IPS-18c (cell line): Measurements from ENCODE around the gene BMP7.

Experiments
- H3K4me3 ChIP-seq: 2 replicates; pipeline ENCODE4 v1.7.0; 2013; ENCODE audit warnings: low read depth, mild to moderate bottlenecking, low read length, moderate library complexity; ENCODE audit not compliant: insufficient read depth
- H3K9me3 ChIP-seq: one replicate; pipeline ENCODE4 v1.6.1; 2013; ENCODE audit warnings: mild to moderate bottlenecking, low read length, moderate library complexity; ENCODE audit not compliant: control insufficient read depth, insufficient read depth

The BMP7 gene

DNA sequence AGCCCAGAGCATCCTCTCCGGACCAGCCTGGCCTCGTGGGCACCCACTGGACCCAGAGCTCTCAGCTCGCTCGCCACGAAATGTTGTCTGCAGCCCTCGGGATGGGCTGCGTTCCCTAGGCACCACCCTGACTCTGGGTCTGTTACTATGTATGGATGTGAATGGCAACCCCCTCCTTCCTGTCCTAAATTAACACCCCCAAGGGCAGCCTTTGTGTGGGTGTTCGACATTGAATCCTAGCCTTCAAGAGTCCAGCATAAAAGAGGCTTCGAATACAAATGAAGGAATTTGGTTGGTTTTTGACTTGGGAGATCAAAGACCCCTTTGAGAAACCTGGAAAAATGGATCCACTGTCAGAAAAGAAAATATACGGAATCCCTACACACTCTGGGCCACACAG, 86.1 kb downstream of the BMP7 start:
- H3K4me3 ChIP-seq = no peak overlapping the region
- no peaks in the 10 kb centered on the region for H3K9me3 ChIP-seq

DNA sequence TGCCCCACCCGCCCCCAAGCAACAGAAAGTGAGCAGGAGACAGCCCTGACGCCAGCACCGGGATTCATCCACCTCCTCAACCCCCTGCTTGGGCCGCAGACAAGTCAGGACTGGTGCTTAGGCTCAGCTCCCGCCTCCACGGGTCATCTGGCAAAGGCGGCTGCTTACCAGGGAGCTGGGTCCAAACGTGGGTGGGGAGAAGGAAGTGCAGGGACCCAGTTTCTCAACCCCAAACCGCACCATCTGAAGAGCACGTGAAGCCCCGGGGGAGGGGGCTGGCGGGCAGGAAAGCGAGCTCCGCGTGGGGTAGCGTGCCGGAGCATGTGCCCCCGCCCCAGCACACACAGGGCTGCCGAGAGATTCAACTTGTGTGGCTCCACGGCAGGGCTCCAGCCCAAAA, 87.2 kb downstream of the BMP7 start:
- Histone ChIP-seq H3K4me3 (no peak overlapping the region), H3K9me3 (no peaks in the 10 kb centered on the region)

DNA sequence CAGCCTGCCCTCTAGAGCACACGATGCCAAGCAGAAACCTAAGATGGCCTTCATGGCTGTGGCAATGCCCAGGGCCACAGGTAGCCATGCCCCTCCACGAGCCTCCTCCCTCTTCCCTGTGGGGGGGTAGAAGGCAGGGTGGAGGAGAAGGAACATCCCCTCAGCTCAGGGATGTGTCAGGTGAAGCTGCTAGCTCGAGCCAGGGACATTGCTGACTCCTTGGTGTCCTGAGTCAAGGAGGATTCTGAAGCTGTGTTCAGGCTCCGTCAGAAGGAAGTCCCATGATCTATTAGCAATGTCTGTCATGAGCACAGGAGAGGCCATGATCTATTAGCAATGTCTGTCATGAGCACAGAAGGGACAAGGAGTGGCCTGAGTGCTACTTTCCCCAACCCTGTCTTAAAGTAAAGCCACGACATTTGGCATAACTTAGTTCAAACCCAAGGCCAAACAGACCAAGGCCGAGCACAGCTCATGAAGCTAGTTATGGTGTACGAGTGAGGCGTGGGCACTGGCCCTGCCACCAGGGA, 87.8 kb downstream of the BMP7 start:
- H3K9me3 ChIP-seq = no peaks in the 10 kb centered on the region

DNA sequence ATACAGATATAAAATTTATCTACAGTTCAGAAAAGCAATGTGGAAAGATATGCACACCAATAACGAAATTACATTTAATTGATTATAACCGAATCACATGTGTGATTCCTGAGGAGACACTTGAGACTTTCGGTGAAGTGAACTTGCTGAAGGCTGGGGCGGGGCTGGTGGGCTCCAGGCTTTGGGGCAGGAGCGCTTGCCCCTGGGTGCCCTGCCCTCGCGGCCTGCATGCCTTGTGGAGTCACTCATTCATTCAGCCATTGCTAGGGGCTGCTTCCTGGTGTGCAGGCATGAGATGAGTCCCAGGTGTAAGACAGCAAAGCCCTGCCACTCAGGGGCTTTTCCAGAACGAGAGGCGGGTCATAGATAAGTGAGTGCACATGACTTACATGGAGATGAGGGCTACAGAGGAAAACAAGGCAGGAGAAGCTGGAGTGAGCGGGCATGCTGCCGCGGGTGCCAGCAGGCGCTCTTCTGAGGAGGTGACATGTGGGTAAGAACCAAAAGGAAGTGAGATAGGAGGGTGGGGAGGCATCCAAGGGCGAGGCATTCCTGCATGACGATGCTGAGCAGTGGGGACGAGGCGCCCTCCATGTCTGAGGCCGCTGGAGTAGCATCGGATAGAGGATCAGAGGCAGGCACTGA, 88.7 kb downstream of the BMP7 start:
- H3K9me3 ChIP-seq = no peaks in the 10 kb centered on the region
- no peak overlapping the region for H3K4me3 ChIP-seq

More for the DNA sequence above, 87.8 kb downstream of the BMP7 start:
- no peak overlapping the region for H3K4me3 ChIP-seq

DNA sequence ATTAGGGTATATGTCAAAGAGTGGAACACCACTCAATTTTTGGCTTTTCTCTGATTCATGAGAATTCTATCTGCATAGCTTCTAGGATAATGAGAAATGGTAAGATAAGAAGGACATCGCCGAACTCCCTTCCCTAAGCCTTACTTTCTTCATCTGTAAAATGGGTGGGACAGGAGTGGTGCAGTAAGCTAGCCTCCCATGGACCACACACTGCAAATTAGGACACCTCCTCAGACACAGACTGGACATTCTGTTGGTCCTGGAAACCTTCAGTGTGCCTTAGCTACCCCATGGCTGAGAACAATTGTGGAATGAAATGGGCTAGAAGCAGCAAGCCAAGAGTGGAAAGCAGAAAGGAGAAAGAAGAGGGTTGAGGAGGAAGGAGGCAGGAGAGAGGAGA, 89.6 kb downstream of the BMP7 start:
- no peak overlapping the region for H3K4me3 ChIP-seq
- H3K9me3 ChIP-seq = no peaks in the 10 kb centered on the region

DNA sequence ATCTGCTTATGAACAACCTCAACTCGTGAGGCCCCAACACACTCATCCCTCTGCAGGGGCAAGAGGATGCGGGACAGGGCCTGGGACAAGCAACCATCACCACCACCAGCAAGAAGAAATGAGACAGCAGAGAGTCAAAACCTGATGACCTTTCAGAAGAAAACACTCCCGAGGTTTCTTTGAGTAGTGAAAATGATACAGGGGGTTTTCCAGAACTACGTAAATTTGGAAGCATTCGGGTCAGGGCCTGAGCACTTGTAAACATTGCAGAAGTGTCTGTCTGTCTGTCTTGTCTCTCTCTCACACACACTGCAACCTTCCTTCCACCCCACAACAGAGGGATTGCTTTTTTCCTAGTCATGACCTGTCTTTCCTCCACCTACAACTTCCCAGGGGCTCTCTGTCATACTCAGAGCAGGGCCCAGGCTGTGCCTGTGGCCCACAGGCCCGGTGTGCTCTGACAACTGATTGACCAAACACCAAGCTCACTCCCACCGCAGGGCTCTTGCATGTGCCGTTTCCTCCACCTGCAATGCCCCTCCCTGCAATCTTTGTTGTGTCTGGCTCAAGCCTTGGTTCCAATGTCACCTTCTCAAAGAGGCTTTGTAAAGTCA, 90.9 kb downstream of the BMP7 start:
- Histone ChIP-seq H3K4me3 (no peak overlapping the region), H3K9me3 (no peaks in the 10 kb centered on the region)

DNA sequence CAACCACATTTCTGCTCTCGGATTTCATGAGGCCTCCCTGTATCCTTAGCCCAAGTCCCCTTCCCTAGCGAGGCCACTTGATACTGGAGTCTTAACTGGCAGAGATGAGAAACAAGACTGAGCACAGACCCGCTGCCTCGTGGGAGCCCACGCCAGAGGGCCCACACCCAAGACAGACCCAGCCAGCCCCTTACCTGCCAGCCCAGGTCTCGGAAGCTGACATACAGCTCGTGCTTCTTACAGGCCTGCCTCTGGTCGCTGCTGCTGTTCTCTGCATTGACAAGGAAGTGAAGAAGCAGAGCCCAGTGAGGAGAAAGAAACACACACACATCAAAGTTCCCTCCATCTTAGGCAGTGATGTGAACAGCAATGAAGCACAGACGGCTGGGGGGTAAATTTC, 91.7 kb downstream of the BMP7 start:
- Histone ChIP-seq H3K9me3 (no peaks in the 10 kb centered on the region), H3K4me3 (no peak overlapping the region)

DNA sequence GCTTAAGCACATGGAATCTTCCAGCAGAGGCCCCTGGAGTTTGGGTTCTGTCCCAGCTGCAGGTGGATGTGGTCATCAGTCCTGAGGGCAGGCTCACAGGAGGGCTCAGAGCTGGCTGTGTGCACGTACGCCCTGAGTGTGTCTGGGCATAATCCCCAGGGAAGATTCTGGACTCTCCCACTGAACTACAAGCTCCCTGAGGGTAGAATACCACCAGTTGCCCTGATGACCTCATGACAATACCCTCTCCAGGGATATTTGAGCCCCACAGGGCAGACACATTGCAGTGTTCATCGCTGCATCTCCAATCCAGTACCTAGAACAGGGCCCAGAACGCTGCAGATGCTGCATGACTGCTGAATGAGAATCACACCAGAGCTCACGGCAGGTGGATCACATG, 92.5 kb downstream of the BMP7 start:
- no peaks in the 10 kb centered on the region for H3K9me3 ChIP-seq
- no peak overlapping the region for H3K4me3 ChIP-seq

DNA sequence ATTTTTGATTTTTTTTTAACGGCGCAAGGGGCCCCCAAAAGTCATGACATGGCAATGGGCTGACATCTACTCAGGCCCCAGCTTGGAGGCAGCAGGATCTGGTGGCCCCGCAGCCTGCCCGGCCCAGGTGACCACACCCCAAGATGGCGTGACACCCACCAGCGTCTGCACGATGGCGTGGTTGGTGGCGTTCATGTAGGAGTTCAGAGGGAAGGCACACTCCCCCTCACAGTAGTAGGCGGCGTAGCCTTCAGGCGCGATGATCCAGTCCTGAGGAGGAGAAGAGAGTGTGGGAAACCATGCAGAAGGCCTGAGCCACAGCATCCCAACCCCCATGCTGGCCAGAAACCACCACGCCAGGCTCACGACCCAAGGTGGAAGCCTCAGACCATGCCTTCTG, 93.4 kb downstream of the BMP7 start:
- Histone ChIP-seq H3K4me3 (no peak overlapping the region), H3K9me3 (no peaks in the 10 kb centered on the region)

DNA sequence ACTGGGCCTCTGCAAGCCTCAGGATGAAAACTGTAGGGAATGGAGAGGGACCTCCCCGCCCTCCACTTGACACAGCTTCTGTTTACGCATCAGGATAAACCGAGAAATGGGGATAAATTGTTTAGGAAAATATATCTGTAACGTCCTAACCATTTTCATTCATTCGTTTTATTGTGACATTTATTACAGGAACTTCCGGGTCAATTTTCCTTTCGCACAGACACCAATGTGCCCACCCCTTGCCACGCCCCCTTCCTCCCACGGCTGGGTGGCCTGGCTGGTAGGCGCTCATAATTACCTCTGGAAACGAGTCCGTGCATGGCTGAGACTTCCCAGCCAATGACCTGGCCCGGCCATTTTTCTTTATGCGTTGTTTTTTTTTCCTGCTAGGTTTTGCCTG, 96.1 kb downstream of the BMP7 start:
- H3K4me3 ChIP-seq = no peak overlapping the region
- H3K9me3 ChIP-seq = no peaks in the 10 kb centered on the region

DNA sequence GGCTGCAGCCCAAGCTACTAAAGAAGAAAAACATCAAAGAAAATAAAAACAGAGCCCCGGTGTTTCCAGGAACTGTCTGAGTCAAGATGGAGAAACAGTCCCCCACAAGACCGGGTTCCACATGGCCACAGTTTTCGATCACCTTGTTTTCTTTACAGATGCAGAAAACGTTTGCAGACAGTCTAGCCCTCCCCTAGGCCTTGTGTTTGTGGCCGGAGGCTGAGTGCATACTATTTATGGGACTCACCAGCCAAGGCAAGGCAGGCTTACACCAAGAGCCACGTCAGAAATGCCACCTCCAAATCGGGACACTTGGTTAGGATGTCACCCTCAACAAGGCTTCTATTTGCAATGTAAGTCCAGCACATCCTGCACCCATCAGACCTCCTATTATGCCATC, 97.3 kb downstream of the BMP7 start:
- Histone ChIP-seq H3K9me3 (peaks cover 2% of the 10 kb centered on the region), H3K4me3 (no peak overlapping the region)

DNA sequence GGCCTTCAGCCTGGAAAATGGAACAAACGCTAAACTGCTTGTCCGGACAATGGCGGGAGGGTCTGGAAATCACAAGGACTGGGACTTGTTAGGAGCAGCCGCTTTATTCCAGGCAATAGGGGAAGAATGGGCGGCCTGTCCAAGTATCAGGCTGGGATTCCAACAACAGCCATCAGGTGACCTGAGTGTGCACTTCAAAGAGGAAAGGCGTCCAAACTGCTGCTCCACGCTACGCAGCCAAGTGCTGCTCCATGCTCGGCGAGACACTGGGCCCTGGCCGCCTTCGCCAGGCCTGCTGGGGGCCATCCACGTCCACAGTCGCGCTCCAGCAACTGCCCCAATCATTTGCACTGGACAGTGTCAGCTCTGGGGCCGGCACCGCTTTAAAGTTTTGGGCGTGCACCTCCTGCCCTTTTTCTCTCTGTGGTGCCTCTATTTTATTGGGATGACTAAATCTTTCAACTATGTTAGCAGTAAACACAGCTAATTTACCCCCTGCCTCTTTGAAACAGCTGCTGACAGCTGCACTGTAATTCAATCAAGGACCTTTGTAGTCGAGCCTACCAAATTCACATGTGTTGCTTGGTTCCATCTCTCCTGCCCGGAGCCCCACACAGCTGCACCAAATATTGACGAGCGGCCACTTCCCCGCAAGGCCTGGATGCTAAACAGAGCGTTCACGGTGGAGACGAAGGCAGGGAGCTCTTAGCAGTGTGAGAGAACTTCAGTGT, 98.3 kb downstream of the BMP7 start:
- peaks cover 2% of the 10 kb centered on the region for H3K9me3 ChIP-seq

DNA sequence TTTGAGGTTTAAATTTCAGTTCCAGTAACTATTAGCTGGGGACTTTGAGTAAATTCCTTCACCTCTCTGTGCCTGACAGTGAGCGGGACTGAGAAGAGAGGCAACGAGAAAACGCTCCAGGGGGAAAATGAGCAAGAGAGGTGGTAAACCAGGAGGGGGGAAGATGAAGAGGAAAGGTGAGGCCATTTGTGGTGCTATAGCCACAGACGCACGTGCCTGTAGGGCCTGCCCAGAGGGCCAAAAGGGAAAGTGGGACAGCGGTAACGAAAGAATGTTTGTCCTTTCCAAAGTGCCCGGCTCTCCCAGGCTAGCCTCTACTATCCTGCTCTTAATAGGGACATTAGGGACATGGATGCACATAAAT, 99.2 kb downstream of the BMP7 start:
- Histone ChIP-seq H3K4me3 (no peak overlapping the region), H3K9me3 (peaks cover 2% of the 10 kb centered on the region)

More for the DNA sequence above, 98.3 kb downstream of the BMP7 start:
- H3K4me3 ChIP-seq = no peak overlapping the region

DNA sequence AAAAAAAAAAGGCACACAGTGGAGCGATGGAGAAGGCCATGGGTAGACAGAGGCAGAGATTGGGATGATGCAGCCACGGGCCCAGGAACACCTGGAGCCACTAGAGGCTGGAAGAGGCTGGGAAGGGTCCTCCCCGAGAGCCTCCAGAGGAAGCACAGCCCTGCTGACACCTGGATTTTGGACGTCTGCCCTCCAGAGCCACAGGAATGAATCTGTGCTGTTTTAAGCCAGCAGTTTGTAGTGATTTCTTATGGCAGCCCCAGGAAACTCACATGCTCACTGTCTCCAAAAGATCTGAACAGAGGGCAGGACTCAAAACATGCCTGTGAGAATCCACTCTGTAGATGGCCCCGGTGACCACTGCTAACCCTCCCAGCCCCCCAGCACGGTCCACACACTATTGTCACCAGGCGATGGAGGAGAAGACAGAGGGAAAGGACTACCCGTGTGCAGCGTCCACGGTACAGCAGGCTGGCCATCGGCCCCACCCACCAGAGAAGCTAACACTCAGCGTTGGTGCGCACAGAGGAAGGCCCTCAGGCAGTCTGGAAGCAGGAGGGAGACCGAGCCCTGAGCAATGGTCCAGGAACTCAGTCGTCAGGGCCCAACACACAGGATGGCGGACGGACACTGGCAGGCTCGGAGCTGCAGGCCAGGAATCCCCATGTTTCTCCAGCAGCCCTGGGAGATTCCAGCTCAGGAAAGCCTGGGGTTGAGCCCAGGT, 99.7 kb downstream of the BMP7 start:
- Histone ChIP-seq H3K9me3 (peaks cover 2% of the 10 kb centered on the region), H3K4me3 (no peak overlapping the region)

DNA sequence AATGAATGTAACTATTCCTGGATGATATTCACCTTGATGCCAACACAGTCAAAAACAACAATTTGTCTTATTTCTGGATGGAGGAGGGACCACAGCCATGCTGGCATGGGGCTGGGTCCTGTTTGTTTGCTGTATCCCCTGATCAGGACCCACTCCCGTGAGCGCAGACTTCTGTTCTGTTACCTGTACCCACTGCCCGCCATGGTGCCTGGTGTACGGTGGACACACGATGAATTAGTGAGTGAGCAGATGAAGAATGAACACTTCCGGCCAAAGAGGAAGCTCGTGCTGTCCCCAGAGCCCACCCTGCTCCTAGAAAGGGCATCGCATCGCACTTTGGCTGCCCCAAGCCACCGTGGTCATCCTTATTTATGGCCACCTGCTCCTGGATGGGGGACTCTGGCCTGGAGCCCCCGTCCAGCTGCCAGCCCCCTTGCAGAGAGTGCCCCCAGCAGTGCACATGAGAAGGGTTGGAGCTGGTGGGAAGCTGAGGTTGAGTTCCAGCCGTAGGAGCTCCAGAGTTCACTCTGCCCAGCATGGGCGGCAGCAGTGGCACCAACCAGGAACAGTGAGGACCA, 100.9 kb downstream of the BMP7 start:
- peaks cover 2% of the 10 kb centered on the region for H3K9me3 ChIP-seq
- no peak overlapping the region for H3K4me3 ChIP-seq

DNA sequence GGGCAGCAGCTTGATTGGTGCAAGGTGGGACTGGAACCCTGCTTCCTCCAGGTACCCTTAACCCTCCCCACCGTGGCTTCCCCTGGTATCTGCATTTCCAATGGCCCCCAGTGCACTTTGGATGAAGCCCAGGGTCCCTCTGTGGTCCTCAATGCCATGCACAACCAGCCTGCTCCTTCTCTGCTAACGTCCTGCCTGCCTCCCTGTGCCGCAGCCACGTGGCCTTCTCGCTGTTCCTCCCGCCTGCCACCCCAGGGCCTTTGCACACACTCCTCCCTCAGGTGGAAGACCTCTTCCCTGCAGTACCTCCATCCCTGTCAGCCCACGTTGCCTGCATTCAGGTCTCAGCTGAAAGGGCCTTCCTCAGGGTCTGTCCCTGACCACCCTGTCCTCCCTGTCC, 101.6 kb downstream of the BMP7 start:
- no peak overlapping the region for H3K4me3 ChIP-seq
- peaks cover 2% of the 10 kb centered on the region for H3K9me3 ChIP-seq

DNA sequence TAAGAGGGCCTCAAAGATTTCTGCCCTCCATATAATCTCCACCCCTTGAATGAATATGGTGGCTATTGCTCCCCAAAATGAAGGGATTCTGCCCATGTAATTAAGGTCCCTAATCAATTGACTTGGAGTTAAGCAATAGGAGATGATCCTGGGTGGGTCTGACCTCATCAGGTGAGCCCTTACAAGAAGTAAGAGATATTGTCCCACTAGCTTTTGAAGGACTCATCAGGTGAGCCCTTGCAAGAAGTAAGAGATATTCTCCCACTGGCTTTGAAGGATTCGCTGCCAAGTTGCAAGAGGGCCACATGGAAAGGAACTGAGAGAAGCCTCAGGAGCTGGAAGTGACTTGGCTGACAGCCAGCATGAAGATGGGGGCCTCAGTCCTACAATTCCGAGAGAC, 103.4 kb downstream of the BMP7 start:
- peaks cover 2% of the 10 kb centered on the region for H3K9me3 ChIP-seq

DNA sequence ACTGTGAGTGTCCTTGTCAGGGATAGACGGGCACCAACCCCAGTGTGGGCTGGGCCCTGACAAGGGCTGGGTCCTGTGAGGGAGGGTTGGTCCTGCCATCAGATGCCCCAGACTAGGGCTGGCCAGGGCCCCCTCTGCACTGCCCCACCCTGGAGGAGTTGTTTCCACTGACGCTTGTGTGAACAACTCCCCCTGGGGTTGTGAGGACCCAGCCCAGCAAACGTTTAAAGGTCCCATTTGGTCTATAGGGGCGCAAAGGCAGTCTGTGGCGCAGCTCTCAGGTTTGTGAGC, 104.1 kb downstream of the BMP7 start:
- no peak overlapping the region for H3K4me3 ChIP-seq
- H3K9me3 ChIP-seq = peaks cover 2% of the 10 kb centered on the region

More for the DNA sequence above, 103.4 kb downstream of the BMP7 start:
- H3K4me3 ChIP-seq = no peak overlapping the region
